Bronchial smooth muscle cell (primary cell): ENCODE results near the gene CPPED1. TPM values are rescaled to one million over a fixed set of nuclear protein-coding genes. Genes with fewer than 3 reads are reported as not detected.

Experiments
- total RNA-seq: library from RNA; depleted of rRNA; stranded (reverse); fragments of >200 nt; gene quantifications from 2 replicates; pipeline ENCODE4 v1.2.1, GENCODE V29; 2014

Gene CPPED1, protein sequence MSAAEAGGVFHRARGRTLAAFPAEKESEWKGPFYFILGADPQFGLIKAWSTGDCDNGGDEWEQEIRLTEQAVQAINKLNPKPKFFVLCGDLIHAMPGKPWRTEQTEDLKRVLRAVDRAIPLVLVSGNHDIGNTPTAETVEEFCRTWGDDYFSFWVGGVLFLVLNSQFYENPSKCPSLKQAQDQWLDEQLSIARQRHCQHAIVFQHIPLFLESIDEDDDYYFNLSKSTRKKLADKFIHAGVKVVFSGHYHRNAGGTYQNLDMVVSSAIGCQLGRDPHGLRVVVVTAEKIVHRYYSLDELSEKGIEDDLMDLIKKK
- 3.3 and 4.3 TPM in 2 replicates for total RNA-seq

DNA sequence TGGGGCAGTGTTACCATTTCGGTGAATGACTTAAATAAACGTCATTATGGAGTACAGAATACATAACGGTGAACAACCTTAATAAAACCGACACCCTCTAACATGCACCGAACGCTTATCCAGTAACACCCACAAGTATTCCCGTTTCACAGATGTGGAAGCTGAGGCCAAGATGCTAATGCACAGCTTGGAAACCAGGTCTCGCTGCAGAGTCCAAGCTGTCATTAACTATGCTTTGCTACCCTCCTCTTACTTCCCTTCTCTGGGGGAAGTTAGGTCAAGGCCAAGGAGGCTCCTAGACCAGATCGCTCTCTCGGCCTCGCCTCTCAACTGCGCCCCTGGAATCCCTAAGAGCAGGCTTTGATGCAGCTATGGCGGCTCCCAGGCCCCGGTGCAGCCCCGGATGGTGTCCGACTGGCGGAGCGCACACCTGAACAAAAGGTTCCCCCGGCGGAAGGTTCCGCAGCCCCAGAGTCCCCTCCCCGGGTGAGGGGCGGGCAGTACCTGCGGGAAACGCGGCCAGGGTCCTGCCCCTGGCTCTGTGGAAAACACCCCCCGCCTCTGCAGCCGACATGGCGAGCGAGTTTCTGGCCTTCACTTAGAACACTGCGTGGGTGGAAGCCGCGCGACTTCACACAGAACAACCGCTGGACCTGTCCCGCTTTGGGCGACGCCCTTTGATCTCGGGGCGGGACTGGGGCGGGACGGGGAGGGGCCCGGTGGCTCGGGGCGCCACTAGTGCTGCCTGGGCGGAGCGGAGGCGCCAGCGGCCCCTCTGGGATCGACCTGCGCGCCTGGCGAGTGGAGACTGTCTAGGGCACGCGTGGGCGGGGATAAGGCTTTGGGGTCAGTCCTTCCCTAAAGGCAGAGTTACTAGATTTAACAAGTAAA lies at the start of gene CPPED1:
Gene CPPED1 (minus strand): TSS at position 685 of the 891 bp plus-strand sequence. CDS start 111 bp downstream, at position 574.

Other genes with a start within 250 kb of the CPPED1 start
- gene SHISA9, start 97.7 kb upstream of the CPPED1 start, total RNA-seq: not detected in 2 replicates